NCI-H2081 (cell line): ENCODE data around the gene RAB34.
"Not testable (repeated sequence)": the region's sequence is repeated elsewhere in the genome, so short reads cannot be mapped to it uniquely, and the experiment has no call there.

Experiments used
- DNase-seq, 2 experiments: peaks; one replicate each; lab custom pipeline; 2025; lab: John Stamatoyannopoulos, UW

The RAB34 gene

DNA sequence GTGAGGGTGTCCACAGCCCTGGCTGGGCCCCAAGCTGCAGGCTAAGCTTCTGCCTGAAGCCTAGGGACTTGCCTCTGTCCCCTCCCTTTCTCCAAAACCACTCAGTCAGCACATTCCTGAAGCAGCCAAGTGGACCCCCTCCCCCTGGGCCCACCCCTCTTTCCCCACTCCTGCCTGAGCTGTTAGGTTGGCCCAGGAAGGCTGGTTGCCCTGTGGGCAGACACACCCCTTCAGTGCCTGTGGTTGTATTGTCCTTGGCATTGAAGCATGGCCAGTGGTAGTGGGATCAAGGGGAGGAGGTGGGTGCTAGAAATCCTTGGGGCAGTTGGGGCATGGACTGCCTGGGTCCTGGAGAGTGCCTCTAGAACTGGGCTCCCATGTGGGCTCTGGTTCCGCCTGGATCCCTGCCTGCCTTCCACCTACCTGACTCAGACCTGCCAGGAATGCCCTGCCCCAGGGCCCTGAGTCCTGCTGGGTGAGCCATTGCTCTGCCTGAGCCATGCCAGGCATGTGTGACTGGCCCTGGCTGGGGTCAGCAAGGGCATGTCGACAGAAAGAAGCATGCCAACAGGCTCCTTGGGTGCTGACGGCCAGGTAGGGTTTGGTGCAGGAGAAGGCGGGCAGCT is 28.2 kb upstream of the RAB34 start:
- DNase-seq, result no peak

DNA sequence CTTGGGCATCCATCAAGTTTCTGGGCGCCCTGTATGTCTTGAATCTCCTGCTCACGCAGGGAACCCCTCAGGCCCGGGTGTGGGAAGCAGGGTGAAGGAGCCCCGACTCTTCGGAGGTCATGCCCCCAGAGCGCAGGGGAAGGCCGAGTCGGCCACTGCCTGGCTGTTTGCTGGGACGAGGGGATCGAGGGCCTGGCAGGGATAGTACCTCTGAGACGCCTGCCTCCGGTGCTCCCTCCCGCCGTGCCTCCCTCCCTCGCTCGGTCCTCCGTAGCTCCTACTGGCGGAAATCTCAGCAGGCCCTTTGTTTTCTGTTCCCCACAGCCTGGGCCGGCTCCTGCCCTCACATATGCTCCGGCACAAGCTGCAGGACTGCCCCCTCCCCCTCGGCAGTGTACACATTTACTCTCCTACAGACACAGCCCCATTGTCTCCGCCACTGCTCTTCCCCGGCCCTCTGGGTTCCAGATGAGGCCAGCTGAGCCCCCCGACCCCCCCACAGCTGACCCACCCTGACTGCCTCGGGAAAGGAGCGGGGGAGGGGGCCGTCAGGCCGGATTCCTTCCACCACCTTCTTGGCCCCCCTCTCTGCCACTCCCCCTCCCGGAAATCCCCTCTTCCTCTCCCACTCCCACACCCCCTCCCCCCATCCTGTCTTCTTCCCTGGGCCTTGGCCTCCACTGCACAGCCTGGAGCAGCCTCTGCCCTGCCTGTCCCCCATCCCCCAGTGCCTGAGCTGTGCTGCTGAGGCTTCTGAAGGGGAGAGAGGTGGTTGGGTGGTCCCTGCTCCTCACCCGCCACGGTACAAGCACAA is 27.5 kb upstream of the RAB34 start:
- peak; percentile 44 for DNase-seq

DNA sequence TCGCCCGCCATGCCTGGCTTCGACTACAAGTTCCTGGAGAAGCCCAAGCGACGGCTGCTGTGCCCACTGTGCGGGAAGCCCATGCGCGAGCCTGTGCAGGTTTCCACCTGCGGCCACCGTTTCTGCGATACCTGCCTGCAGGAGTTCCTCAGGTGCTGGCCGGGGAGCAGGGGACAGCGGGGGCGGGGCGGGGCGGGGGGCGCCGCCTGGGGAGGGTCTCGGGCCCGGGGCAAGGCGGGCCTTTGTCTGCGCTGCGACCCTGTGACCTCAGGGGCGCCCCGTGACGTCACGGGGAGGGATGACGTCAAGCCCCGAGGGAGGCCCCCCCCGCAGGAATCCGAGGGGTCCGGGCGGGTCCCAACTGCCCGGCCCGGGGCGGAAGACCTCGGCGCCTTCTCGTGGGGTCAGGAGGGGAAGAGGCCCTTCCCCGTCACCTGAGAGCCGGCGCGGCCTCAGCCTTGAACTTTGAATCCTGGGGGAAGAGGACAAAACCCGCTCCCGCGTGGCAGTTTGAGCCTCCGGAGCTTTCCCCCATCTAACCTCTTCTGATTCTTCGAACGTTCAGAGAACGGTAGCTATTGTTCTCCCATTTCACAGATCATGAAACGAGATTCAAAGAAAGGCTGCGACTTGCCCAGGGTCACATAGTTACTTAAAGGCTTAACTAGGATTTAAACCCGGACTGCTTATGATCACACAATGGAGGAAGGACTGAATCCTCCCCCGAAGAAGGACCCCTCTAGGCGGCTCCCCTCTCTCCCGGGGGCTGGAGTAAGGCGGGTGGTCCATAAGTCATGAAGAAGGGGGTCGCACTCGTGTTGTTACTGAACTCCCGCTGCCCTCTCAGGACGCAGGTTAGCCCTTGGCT is 26.7 kb upstream of the RAB34 start:
- peak in 1 of 2 experiments; percentile 37 for DNase-seq

DNA sequence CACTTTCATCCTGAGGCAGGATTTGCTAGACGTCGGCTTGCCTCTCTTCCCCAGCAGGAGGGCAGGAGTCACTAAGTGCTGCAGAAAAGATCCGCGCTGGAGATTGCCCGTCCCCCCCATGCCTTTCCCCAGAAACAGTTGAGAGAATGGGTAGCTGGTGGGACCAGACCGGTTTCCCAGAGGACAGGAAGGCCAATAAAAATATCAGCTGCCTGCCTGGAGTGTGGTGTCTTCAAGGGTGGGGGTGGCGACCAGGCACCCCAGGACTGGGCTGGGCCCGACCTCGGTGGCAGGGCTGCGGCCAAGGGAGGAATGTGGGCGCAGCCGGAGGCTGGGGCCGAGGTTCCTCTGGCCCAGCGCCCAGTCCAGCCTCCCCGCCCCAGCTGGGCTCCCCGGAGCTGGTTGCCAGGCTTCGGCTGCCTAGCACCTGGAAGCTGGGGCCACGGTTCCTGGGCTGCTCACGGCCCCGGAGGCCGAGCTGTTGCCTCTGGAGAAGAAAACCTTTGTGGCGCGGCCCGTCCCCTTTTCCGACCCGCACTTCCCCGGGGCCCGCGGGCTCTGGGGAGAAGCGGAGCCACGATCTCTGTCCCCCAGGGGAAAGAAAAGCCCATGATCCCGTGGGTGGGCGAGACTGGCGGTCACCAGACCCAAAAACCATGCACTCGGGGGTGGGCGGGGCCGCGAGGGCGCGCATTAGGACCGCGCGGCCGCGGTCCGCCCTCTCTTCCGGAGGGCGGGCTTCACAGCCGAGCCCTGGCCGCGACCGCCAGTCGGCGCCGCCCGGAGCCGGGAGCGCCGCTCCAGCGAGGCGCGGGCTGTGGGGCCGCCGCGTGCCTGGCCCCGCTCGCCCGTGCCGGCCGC is 25.8 kb upstream of the RAB34 start, which contains the start of gene TRAF4:
Gene TRAF4 (plus strand): TSS at position 769 of the 861 bp plus-strand sequence. CDS start 102 bp downstream, outside the sequence.
- peak; percentile 48 to 74 for DNase-seq

GRCh38 chr17:28741358-28742349 is 24.0 kb upstream of the RAB34 start:
- no peak for DNase-seq

GRCh38 chr17:28740406-28741357 is 23.0 kb upstream of the RAB34 start:
- DNase-seq, result no peak

DNA sequence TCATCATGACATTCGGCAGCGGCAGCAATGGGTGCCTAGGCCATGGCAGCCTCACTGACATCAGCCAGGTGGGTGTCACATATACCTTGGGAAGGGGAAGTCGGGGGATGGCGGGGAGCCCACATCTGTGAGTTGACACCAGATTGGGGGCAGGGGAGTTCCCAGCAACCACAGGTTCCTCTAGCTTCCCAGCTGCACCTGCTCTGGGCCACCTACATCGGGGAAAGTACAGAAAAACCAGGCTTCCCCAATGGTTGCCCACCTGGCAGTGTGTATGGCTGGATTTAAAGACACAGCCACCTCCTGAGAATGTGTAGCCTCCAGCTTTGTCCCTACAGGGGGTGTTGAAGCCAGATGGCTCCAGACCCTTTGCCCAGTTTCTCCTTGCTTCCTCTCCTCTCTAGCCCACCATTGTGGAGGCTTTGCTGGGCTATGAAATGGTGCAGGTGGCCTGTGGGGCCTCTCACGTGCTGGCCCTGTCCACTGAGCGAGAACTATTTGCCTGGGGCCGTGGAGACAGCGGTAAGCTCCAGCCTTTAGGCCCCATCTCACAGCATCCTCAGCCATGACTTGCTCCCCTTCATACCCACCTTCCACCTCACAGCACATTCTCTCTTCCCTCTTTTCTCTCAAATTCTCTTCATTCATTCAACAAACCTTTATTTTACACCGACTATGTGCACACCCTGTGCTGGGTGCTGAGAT is 21.2 kb upstream of the RAB34 start:
- DNase-seq, result no peak

DNA sequence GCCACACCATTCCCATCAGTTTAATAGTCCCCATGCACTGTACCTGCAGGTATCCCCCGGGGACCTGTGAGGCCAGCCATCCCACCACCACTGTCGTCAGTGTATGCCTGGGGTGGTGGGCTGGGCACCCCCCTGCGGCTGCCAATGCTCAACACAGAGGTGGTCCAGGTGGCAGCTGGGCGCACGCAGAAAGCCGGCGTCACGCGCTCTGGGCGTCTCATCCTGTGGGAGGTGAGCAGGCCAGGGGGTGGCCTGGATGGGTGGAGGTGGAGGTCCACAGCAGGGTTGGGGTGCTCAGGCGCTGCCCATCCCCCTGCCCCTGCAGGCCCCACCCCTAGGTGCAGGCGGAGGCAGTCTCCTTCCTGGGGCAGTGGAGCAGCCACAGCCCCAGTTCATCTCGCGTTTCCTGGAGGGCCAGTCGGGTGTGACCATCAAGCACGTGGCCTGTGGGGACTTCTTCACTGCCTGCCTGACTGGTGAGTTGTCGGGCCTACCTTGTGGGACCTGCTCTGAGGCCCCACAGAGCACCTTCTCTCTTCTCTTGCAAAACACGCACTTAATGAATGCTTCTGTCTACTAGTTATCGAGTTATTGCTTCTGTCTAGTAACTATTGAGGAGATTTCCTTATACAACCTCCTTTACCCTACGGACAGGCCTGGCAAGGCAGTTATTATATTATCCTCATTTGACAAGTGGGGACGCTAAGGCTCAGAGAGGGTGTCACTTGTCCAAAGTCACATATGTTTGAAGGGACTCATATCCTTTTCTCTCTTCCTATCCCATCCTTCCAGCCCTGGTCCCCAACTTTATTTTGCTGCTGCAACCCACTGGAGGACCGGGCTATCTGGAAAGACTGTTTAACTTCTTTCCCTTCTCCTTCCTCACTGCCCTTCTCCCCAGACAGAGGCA is 20.4 kb upstream of the RAB34 start:
- no peak for DNase-seq

GRCh38 chr17:28737316-28737715 is 19.6 kb upstream of the RAB34 start:
- DNase-seq, result no peak

GRCh38 chr17:28735913-28736769 is 18.5 kb upstream of the RAB34 start:
- DNase-seq, result not testable (repeated sequence)

DNA sequence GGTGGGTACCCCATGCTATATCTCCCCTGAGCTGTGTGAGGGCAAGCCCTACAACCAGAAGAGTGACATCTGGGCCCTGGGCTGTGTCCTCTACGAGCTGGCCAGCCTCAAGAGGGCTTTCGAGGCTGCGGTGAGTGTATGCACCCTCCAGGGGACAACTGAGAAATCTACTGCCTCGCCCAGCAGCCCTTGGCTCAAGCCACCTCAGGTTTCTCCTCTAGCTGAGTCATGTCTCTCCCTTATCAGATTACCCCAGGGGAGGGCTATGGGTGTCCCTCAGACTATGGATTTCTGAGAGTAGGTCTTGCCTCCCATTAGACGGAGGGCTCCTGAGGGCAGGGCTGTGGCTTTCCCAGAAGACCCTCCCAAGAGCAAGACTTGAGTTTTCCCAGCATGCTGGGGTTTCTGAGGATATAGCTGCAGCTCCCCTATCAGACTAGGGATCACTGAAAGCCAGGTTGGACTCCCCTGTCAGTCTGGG is 17.6 kb upstream of the RAB34 start:
- DNase-seq, result no peak

DNA sequence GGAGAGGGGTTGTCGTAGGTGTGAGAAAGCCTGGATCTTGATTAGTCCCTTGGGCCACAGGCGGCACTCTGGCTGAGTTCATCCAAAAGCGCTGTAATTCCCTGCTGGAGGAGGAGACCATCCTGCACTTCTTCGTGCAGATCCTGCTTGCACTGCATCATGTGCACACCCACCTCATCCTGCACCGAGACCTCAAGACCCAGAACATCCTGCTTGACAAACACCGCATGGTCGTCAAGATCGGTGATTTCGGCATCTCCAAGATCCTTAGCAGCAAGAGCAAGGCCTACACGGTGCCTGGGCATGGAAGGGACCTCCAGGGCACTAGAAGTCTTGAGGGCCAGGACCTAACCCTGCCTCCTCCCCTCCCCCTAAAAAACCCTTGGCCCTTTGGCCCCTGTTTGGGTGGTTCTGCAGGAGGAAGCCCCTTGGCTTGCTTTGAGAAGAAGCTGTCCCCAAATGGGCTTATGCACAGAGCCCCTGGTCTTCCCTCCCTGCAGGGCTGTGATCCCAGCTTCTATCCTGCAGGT is 17.1 kb upstream of the RAB34 start:
- DNase-seq, result no peak

DNA sequence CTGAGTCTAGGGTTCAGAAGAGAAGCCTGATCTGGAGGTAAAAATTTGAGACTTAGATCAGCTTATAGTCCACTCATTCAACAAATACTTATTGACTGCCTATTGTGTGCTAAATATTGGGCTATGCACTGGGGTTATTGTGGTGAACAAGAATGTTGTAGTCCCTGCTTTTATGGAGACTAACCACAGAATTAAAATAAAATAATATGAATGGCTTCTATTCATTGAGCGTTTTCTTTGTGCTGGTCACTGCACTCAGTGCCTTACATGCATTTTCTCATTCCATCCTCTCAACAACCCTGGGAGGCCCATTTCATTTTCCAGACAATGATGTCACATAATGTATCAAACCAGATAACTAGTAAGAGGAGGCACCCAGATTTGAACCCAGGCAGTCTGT is 15.7 kb upstream of the RAB34 start:
- no peak for DNase-seq

- no peak for DNase-seq
These were observed 12.3 kb upstream of the RAB34 start for GRCh38 chr17:28729950-28730330.

- peak; percentile 74 to 78 for DNase-seq
These were observed 10.9 kb upstream of the RAB34 start, which contains the start of gene NEK8 for GRCh38 chr17:28728364-28729200. NEK8 (plus strand) TSS chr17:28728788; CDS start chr17:28728814, 26 bp downstream.
